Natural killer cell (primary cell): ENCODE results near the gene TAP2. TPM values are rescaled to one million over a fixed set of nuclear protein-coding genes. Genes with fewer than 3 reads are reported as not detected.

Experiments
- ATAC-seq, 3 donors: fragments of 150-1000 bp in 2 of 3; fragments of 200-7000 bp in 1 of 3; cut with Tn5 transposase; 1 replicate in 1 of 3; 2 replicates in 2 of 3; pipeline ENCODE4 v1.10.0; 2021; ENCODE audit warnings: mild to moderate bottlenecking in 2 of 3, moderate library complexity in 2 of 3
- DNase-seq, 2 donors: peaks; one replicate each; pipeline versions ENCODE4 v3.0.0 to v3.0.0-alpha.2; 2013 to 2021; ENCODE audit warnings: mixed read lengths in 1 of 2
- H3K27ac ChIP-seq: one replicate; pipeline ENCODE4 v1.5.1; 2013; ENCODE audit warnings: mild to moderate bottlenecking, low read length
- H3K27me3 ChIP-seq: one replicate; pipeline ENCODE4 v1.6.1; 2013; ENCODE audit warnings: low read length; ENCODE audit not compliant: control insufficient read depth, insufficient read depth
- H3K36me3 ChIP-seq: one replicate; pipeline ENCODE4 v1.6.1; 2013; ENCODE audit warnings: low read length; ENCODE audit not compliant: control insufficient read depth, insufficient read depth
- H3K4me1 ChIP-seq: one replicate; pipeline ENCODE4 v1.6.1; 2013; ENCODE audit warnings: low read length; ENCODE audit not compliant: control insufficient read depth, insufficient read depth
- H3K4me3 ChIP-seq: one replicate; pipeline ENCODE4 v1.5.1; 2013; ENCODE audit warnings: low read length
- H3K9me3 ChIP-seq: one replicate; pipeline ENCODE4 v1.6.1; 2013; ENCODE audit warnings: low read length; ENCODE audit not compliant: control insufficient read depth, insufficient read depth
- H3K27ac Mint-ChIP-seq, 2 donors: one replicate each; pipeline ENCODE4 v1.8.0; 2022; ENCODE audit warnings: mild to moderate bottlenecking in 2 of 2, mixed read lengths in 2 of 2, moderate library complexity in 1 of 2
- H3K27me3 Mint-ChIP-seq, 2 donors: one replicate each; pipeline ENCODE4 v1.8.0; 2022; ENCODE audit warnings: low read depth in 2 of 2, mixed read lengths in 2 of 2
- H3K36me3 Mint-ChIP-seq: one replicate; pipeline ENCODE4 v1.8.0; 2022; ENCODE audit warnings: mixed read lengths
- H3K4me1 Mint-ChIP-seq, 2 donors: one replicate each; pipeline ENCODE4 v1.8.0; 2022; ENCODE audit warnings: mixed read lengths in 2 of 2
- H3K4me3 Mint-ChIP-seq: one replicate; pipeline ENCODE4 v1.8.0; 2022; ENCODE audit warnings: mild to moderate bottlenecking, moderate library complexity, mixed read lengths
- H3K9me3 Mint-ChIP-seq, 2 donors: one replicate each; pipeline ENCODE4 v1.8.0; 2022; ENCODE audit warnings: mixed read lengths in 2 of 2
- CTCF ChIP-seq: fragments of 200-600 bp; IDR thresholded peaks from one replicate; pipeline ENCODE4 v1.8.0; 2022; ENCODE audit warnings: antibody characterized with exemption
- WGBS: methylation state at CpG from one replicate; pipeline ENCODE4 v1.1.7; 2013; ENCODE audit warnings: missing lambda C conversion rate; ENCODE audit not compliant: insufficient coverage; 5-methylcytosine and 5-hydroxymethylcytosine counted together
- intact Hi-C: fragments of 100-400 bp; cut with micrococcal nuclease; formaldehyde crosslinking; loops from one replicate; pipeline ENCODE4 v1.14.2; 2022
- total RNA-seq, 4 donors: library from RNA; stranded (reverse); fragments of 120-200 nt in 1 of 4; gene quantifications; one replicate each; pipeline versions ENCODE4 v1.2.3 to v1.2.4, GENCODE V29; 2013 to 2022

The TAP2 gene
- total RNA-seq, 3 donors from 2014 or later (not counting 1 experiment from before 2014, with no cell fraction given), result 162 to 221 (median 209) TPM

DNA sequence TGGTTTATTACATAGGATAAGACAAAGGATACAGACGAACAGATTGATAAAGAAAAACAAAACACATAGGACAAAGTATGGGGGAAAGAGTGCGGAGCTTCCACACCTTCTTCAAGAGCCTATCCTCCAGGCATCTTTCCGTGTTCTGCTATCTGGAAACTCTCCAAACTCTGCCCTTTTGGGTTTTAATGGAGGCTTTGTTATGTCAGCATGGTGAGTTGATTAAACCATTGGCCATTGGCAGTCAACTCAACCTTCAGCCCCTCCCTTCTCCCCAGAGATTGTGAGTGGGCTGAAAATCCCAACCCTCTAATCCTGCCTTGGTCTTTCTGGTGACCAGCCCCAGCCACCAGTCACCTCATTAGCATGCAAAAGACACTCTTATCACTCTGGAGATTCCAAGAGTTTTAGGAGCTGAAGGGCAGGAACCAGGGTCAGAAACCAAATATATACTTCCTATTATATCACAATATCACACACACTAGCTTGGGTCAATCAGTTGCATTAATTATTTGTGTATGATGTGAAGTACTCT is 45.6 kb downstream of the TAP2 start:
- H3K4me1 Mint-ChIP-seq, result peaks cover 0 to 11% of the 10 kb centered on the region in 2 donors
- no peak for ATAC-seq
- no peaks in the 10 kb centered on the region for H3K9me3 Mint-ChIP-seq
- intact Hi-C loops, result no loop called here
- Histone ChIP-seq H3K27me3 (peaks cover 9% of the 10 kb centered on the region), H3K27ac (no peak overlapping the region), H3K36me3 (no peaks in the 10 kb centered on the region), H3K9me3 (no peaks in the 10 kb centered on the region), H3K4me3 (no peak overlapping the region), H3K4me1 (peaks cover 12% of the 10 kb centered on the region)
- no peaks in the 10 kb centered on the region for H3K36me3 Mint-ChIP-seq
- no CpG with 5 or more reads among the region's 3 CpGs for WGBS
- peaks cover 33 to 64% of the 10 kb centered on the region in 2 donors for H3K27me3 Mint-ChIP-seq
- DNase-seq, result no peak
- TF ChIP-seq CTCF, result no peak
- H3K27ac Mint-ChIP-seq, result no peak overlapping the region
- no peak overlapping the region for H3K4me3 Mint-ChIP-seq

- DNase-seq (no peak), ATAC-seq (no peak)
- no peaks in the 10 kb centered on the region for H3K4me1 Mint-ChIP-seq
- H3K9me3 ChIP-seq, result no peaks in the 10 kb centered on the region
- H3K36me3 Mint-ChIP-seq, result no peaks in the 10 kb centered on the region
- H3K4me3 Mint-ChIP-seq, result no peak overlapping the region
- intact Hi-C loops, result no loop called here
- 64% methylated on average over 2 of the region's 2 CpGs for WGBS
- no peak overlapping the region for H3K27ac Mint-ChIP-seq
- H3K27ac ChIP-seq, result no peak overlapping the region
- H3K36me3 ChIP-seq, result no peaks in the 10 kb centered on the region
- no peaks in the 10 kb centered on the region for H3K4me1 ChIP-seq
- no peak overlapping the region for H3K4me3 ChIP-seq
- no peaks in the 10 kb centered on the region for H3K9me3 Mint-ChIP-seq
- H3K27me3 Mint-ChIP-seq, result peaks cover 36 to 74% of the 10 kb centered on the region in 2 donors
- peaks cover 9% of the 10 kb centered on the region for H3K27me3 ChIP-seq
- no peak for TF ChIP-seq CTCF
Observed at GRCh38 chr6:32790306-32790705, 48.2 kb downstream of the TAP2 start.

Other genes with a start within 250 kb of the TAP2 start
- 100 to 1,000 TPM in 1 of 3 donors, 10 to 100 TPM in 2; 42.8 to 123 (median 53.9) TPM for gene HLA-DRB1, start 248.9 kb downstream of the TAP2 start, total RNA-seq
- 10 to 100 TPM in 2 of 3 donors, 1 to 10 TPM in 1; 7.0 to 46.7 (median 39.9) TPM for gene HLA-DQA1, start 201.3 kb downstream of the TAP2 start, total RNA-seq
- 10 to 100 TPM; 24.8 to 97.3 (median 25.5) TPM for gene HLA-DQB1, start 172.1 kb downstream of the TAP2 start, total RNA-seq
- gene HLA-DQA2, start 97.3 kb downstream of the TAP2 start, total RNA-seq, result 10 to 100 TPM in 1 of 3 donors, 1 to 10 TPM in 1, not detected in 1; 1.4 to 15.2 TPM
- 1 to 10 TPM in 1 of 3 donors, not detected in 2; 8.2 TPM for gene HLA-DQB2, start 75.2 kb downstream of the TAP2 start, total RNA-seq
- gene HLA-DOB, start 21.7 kb downstream of the TAP2 start, total RNA-seq, result 10 to 100 TPM in 2 of 3 donors, 1 to 10 TPM in 1; 4.2 to 13.7 (median 10.4) TPM
- 100 to 1,000 TPM; 160 to 170 (median 161) TPM for gene PSMB8, start 5.3 kb upstream of the TAP2 start, total RNA-seq
- gene TAP1, start 15.0 kb upstream of the TAP2 start, total RNA-seq, result 100 to 1,000 TPM; 134 to 193 (median 179) TPM
- gene PSMB9, start 15.5 kb upstream of the TAP2 start, total RNA-seq, result 100 to 1,000 TPM; 112 to 190 (median 182) TPM
- gene HLA-DMB, start 102.3 kb upstream of the TAP2 start, total RNA-seq, result 10 to 100 TPM; 19.5 to 28.1 (median 23.0) TPM
- gene HLA-DMA, start 114.4 kb upstream of the TAP2 start, total RNA-seq, result 10 to 100 TPM; 39.2 to 57.5 (median 48.1) TPM
- 100 to 1,000 TPM; 653 to 886 (median 714) TPM for gene BRD2, start 129.9 kb upstream of the TAP2 start, total RNA-seq
- gene HLA-DOA, start 170.9 kb upstream of the TAP2 start, total RNA-seq, result 1 to 10 TPM; 1.2 to 4.3 (median 3.6) TPM
- 100 to 1,000 TPM in 1 of 3 donors, 10 to 100 TPM in 2; 43.1 to 135 (median 73.5) TPM for gene HLA-DPA1, start 234.9 kb upstream of the TAP2 start, total RNA-seq
- gene HLA-DPB1, start 237.3 kb upstream of the TAP2 start, total RNA-seq, result 100 to 1,000 TPM in 1 of 3 donors, 10 to 100 TPM in 2; 55.2 to 131 (median 77.1) TPM